ENCODE results near the gene PTPRB. TPM values are rescaled to one million over a fixed set of nuclear protein-coding genes. Genes with fewer than 3 reads are reported as not detected.

The PTPRB gene
- total and polyA plus RNA-seq, 2 of the 4 experiments (the other 2 are of a cell fraction), result 4.1 to 6.5 TPM

DNA sequence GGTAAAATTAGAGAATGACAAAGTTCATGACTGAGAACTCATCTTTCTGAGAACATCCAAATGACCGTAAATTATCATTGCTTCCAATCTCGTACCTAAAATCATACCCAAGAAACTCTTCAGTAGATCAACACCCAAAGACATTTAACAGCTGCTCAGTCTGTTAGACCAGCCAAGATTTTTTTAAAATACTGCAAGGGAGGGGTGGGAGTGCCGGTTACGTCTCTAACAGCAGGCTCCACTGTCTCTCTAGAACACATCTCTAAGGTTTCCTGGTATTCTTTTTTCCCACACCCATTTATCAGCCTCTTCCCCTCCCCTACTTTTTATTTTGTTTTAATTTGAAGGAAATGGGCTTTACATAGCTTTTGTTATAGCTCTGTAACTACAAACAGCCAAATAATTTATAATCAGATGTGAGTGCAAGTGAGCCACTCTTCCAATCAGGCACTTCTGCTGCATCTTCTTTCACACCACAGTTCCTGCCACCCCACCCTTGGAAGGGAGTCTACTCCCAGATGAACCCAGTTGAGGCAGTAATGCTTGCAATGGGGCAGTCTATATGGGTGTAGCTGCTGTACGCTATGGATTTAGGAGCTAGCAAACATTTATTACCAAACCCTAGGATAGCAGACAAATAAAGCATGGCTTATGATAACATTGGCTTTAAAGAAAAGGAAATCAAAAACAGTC lies 21.9 kb downstream of the PTPRB start:
- H4K91ac ChIP-seq (ENCODE audit: insufficient read depth, low read depth, low read length), result no peak overlapping the region
- POLR2A ChIA-PET (ENCODE audit: unreplicated experiment), result interaction anchor here (0.6 kb wide), 1 partner anchor 12 kb away, joined by 3 read pairs; no protein-coding TSS in a partner anchor
- DNase-seq, result no peak
- no peaks in the 10 kb centered on the region for H3K9me3 ChIP-seq (ENCODE audit: control insufficient read depth, insufficient read depth, low read length)
- no peak overlapping the region for H3K4ac ChIP-seq (ENCODE audit: low read depth, low read length)
- H3K36me3 ChIP-seq (ENCODE audit: control insufficient read depth, insufficient read depth, low read length), result no peaks in the 10 kb centered on the region
- no peak overlapping the region for H2BK20ac ChIP-seq (ENCODE audit: low read depth, low read length)
- no peak overlapping the region for H4K5ac ChIP-seq (ENCODE audit: low read depth, low read length)
- no peaks in the 10 kb centered on the region for H4K20me1 ChIP-seq (ENCODE audit: insufficient read depth, low read length)
- no peaks in the 10 kb centered on the region for H3K9me1 ChIP-seq (ENCODE audit: insufficient read depth, low read length)
- H3K27ac ChIP-seq (ENCODE audit: insufficient read depth, low read length), result no peak overlapping the region
- H3K56ac ChIP-seq (ENCODE audit: extremely low read depth, insufficient read depth, low read length), result no peak overlapping the region
- no peak overlapping the region for H2AFZ ChIP-seq (replicated peaks; ENCODE audit: low read length, poor library complexity)
- BruUV-seq (replicated peaks), result no TSS peak
- no CpG with 5 or more reads among the region's 5 CpGs for WGBS, 2 experiments (ENCODE audit: extremely low coverage in 2 of 2, insufficient read length in 1 of 2)
- H4K8ac ChIP-seq (ENCODE audit: low read depth in 2 of 2, low read length in 2 of 2), result no peak overlapping the region
- no peak overlapping the region for H2BK15ac ChIP-seq (ENCODE audit: low read depth, low read length)
- no peak overlapping the region for H3K9ac ChIP-seq (ENCODE audit: low read depth, low read length)
- no peak overlapping the region for H3K4me2 ChIP-seq (ENCODE audit: low read depth, low read length)
- peaks cover 3% of the 10 kb centered on the region for H3K4me1 ChIP-seq (ENCODE audit: control insufficient read depth, insufficient read depth, low read length)
- TF ChIP-seq, protein P1, sequence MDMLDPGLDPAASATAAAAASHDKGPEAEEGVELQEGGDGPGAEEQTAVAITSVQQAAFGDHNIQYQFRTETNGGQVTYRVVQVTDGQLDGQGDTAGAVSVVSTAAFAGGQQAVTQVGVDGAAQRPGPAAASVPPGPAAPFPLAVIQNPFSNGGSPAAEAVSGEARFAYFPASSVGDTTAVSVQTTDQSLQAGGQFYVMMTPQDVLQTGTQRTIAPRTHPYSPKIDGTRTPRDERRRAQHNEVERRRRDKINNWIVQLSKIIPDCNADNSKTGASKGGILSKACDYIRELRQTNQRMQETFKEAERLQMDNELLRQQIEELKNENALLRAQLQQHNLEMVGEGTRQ (IDR thresholded peaks at IDR 0.05; ENCODE audit: low read depth, low read length), result no peak
- TF ChIP-seq POLR2A (IDR thresholded peaks at IDR 0.05; ENCODE audit: low read depth, low read length), result no peak
- TF ChIP-seq SMC3 (IDR thresholded peaks at IDR 0.05; ENCODE audit: low read depth, low read length), result no peak
- no peak for TF ChIP-seq CHD1 (IDR thresholded peaks at IDR 0.05; ENCODE audit: low read depth, low read length)
- no peak for TF ChIP-seq CEBPB (IDR thresholded peaks at IDR 0.05; ENCODE audit: low read depth, low read length)
- no peak for TF ChIP-seq MXI1 (IDR thresholded peaks at IDR 0.05; ENCODE audit: borderline replicate concordance, low read depth, low read length)
- TF ChIP-seq NFE2L2 (IDR thresholded peaks at IDR 0.05; ENCODE audit: low read depth, low read length), result no peak
- TF ChIP-seq, protein P2, sequence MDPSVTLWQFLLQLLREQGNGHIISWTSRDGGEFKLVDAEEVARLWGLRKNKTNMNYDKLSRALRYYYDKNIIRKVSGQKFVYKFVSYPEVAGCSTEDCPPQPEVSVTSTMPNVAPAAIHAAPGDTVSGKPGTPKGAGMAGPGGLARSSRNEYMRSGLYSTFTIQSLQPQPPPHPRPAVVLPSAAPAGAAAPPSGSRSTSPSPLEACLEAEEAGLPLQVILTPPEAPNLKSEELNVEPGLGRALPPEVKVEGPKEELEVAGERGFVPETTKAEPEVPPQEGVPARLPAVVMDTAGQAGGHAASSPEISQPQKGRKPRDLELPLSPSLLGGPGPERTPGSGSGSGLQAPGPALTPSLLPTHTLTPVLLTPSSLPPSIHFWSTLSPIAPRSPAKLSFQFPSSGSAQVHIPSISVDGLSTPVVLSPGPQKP (IDR thresholded peaks at IDR 0.05; ENCODE audit: borderline replicate concordance, low read depth, low read length), result no peak
- no peak for TF ChIP-seq MAZ (IDR thresholded peaks at IDR 0.05; ENCODE audit: borderline replicate concordance, low read depth, low read length)
- TF ChIP-seq BHLHE40 (IDR thresholded peaks at IDR 0.05; ENCODE audit: low read depth, low read length), result no peak
- no peak for TF ChIP-seq MAFK (IDR thresholded peaks at IDR 0.05; ENCODE audit: low read depth, low read length)
- TF ChIP-seq, protein P3, sequence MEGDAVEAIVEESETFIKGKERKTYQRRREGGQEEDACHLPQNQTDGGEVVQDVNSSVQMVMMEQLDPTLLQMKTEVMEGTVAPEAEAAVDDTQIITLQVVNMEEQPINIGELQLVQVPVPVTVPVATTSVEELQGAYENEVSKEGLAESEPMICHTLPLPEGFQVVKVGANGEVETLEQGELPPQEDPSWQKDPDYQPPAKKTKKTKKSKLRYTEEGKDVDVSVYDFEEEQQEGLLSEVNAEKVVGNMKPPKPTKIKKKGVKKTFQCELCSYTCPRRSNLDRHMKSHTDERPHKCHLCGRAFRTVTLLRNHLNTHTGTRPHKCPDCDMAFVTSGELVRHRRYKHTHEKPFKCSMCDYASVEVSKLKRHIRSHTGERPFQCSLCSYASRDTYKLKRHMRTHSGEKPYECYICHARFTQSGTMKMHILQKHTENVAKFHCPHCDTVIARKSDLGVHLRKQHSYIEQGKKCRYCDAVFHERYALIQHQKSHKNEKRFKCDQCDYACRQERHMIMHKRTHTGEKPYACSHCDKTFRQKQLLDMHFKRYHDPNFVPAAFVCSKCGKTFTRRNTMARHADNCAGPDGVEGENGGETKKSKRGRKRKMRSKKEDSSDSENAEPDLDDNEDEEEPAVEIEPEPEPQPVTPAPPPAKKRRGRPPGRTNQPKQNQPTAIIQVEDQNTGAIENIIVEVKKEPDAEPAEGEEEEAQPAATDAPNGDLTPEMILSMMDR (conservative IDR thresholded peaks at IDR 0.05; ENCODE audit: low read depth, low read length), result no peak
- no peak for TF ChIP-seq RCOR1 (IDR thresholded peaks at IDR 0.05; ENCODE audit: insufficient replicate concordance, low read length)
- H3K14ac ChIP-seq (replicated peaks; ENCODE audit: low read depth, low read length), result no peak overlapping the region
- no peak overlapping the region for H3K4me3 ChIP-seq (ENCODE audit: insufficient read depth, low read depth, low read length)
- no peak for ATAC-seq (ENCODE audit: low read depth)
- CTCF ChIA-PET, result interaction anchor here (0.5 kb wide), 1 partner anchor 84 kb away, joined by 3 read pairs; no protein-coding TSS in a partner anchor
- no peak overlapping the region for H2BK5ac ChIP-seq (ENCODE audit: low read depth, low read length, poor library complexity, severe bottlenecking)
- H3K23ac ChIP-seq (ENCODE audit: low read depth, low read length), result no peak overlapping the region
- in situ Hi-C loops (cut with MboI; ENCODE audit: low sequenced_read_pairs), result no loop called here
- intact Hi-C loops (cut with micrococcal nuclease), result no loop called here
- H2BK120ac ChIP-seq (ENCODE audit: low read depth, low read length), result no peak overlapping the region
- no peaks in the 10 kb centered on the region for H3K27me3 ChIP-seq (ENCODE audit: control insufficient read depth, insufficient read depth, low read length)
- no peaks in the 10 kb centered on the region for H3K79me1 ChIP-seq (ENCODE audit: low read depth in 1 of 2, low read length in 2 of 2)
- no peak overlapping the region for H2AK9ac ChIP-seq (replicated peaks; ENCODE audit: low read depth, low read length, poor library complexity)
- H3K18ac ChIP-seq (ENCODE audit: low read depth, low read length), result no peak overlapping the region
- no peak overlapping the region for H2AK5ac ChIP-seq (ENCODE audit: low read depth, low read length)
- dilution Hi-C loops (cut with HindIII; ENCODE audit: low sequenced_read_pairs, unreplicated experiment), result no loop called here
